GM23248 (cell line): ENCODE measurements around the gene RAD51B. TPM values are rescaled to one million over a fixed set of nuclear protein-coding genes. Genes with fewer than 3 reads are reported as not detected.

ENCODE experiments used
- DNase-seq: peaks from one replicate; pipeline ENCODE4 v3.0.0-alpha.2; 2015
- H2AFZ ChIP-seq: fragments of 200-600 bp; sonication (generic); 2 replicates; pipeline ENCODE4 v1.6.1; 2016; ENCODE audit warnings: antibody characterized with exemption
- H3F3A ChIP-seq: fragments of 200-600 bp; sonication (generic); 2 replicates; pipeline ENCODE4 v1.6.1; 2016; ENCODE audit warnings: mild to moderate bottlenecking, antibody characterized with exemption, mixed run types; ENCODE audit not compliant: insufficient read depth
- H3K27ac ChIP-seq: fragments of 200-600 bp; sonication (generic); 2 replicates; pipeline ENCODE4 v1.5.1; 2016; ENCODE audit warnings: mild to moderate bottlenecking
- H3K27me3 ChIP-seq: fragments of 200-600 bp; sonication (generic); replicated peaks from 2 replicates; pipeline ENCODE4 v1.6.1; 2016; ENCODE audit warnings: mild to moderate bottlenecking; ENCODE audit not compliant: insufficient read depth
- H3K36me3 ChIP-seq: fragments of 200-600 bp; sonication (generic); 2 replicates; pipeline ENCODE4 v1.6.1; 2016; ENCODE audit warnings: low read depth, mild to moderate bottlenecking
- H3K4me1 ChIP-seq: fragments of 200-600 bp; sonication (generic); 2 replicates; pipeline ENCODE4 v1.6.1; 2016; ENCODE audit warnings: mild to moderate bottlenecking; ENCODE audit not compliant: insufficient read depth
- H3K4me2 ChIP-seq: fragments of 200-600 bp; sonication (generic); one replicate; pipeline ENCODE4 v1.6.1; 2016; ENCODE audit warnings: mild to moderate bottlenecking; ENCODE audit not compliant: unreplicated experiment
- H3K4me3 ChIP-seq: fragments of 200-600 bp; sonication (generic); 2 replicates; pipeline ENCODE4 v1.5.1; 2016; ENCODE audit warnings: mild to moderate bottlenecking
- H3K79me2 ChIP-seq: fragments of 200-600 bp; sonication (generic); 2 replicates; pipeline ENCODE4 v1.6.1; 2016; ENCODE audit warnings: mild to moderate bottlenecking; ENCODE audit not compliant: insufficient read depth
- H3K9ac ChIP-seq: fragments of 200-600 bp; sonication (generic); 2 replicates; pipeline ENCODE4 v1.6.1; 2016; ENCODE audit warnings: mild to moderate bottlenecking
- H3K9me2 ChIP-seq: fragments of 200-600 bp; sonication (generic); 2 replicates; pipeline ENCODE4 v1.6.1; 2016; ENCODE audit warnings: mixed run types, mild to moderate bottlenecking, moderate library complexity; ENCODE audit not compliant: insufficient read depth
- H3K9me3 ChIP-seq: fragments of 200-600 bp; sonication (generic); one replicate; pipeline ENCODE4 v1.6.1; 2017; ENCODE audit warnings: low read depth
- H4K20me1 ChIP-seq: fragments of 200-600 bp; sonication (generic); 2 replicates; pipeline ENCODE4 v1.6.0; 2016; ENCODE audit not compliant: insufficient read depth
- EZH2 ChIP-seq: fragments of 200-600 bp; sonication (generic); IDR thresholded peaks from 2 replicates; pipeline ENCODE4 v1.6.1; 2018; ENCODE audit warnings: antibody characterized with exemption, mild to moderate bottlenecking; ENCODE audit not compliant: insufficient read depth, poor library complexity, severe bottlenecking
- EZH2phosphoT487 ChIP-seq: fragments of 200-600 bp; sonication (generic); IDR thresholded peaks from 2 replicates; pipeline ENCODE4 v1.6.1; 2018; ENCODE audit warnings: antibody characterized with exemption, moderate library complexity, mild to moderate bottlenecking, low read depth; ENCODE audit not compliant: insufficient read depth
- whole genome bisulfite sequencing, 2 experiments: methylation state at CpG; one replicate each; pipeline ENCODE4 v1.1.6; 2015 to 2017; ENCODE audit warnings: low lambda C conversion rate in 2 of 2, low coverage in 1 of 2; ENCODE audit errors: missing lambda C conversion rate in 2 of 2; 5-methylcytosine and 5-hydroxymethylcytosine counted together
- in situ Hi-C: fragments of 300-500 bp; cut with MboI; formaldehyde crosslinking; loops from 2 replicates; pipeline ENCODE4 v1.15.0; 2020
- polyA plus RNA-seq: library from polyadenylated mRNA; unstranded; fragments of >200 nt; fragmentation: Nextera tagmentation; extraction: Ambion mirVana; gene quantifications from 2 replicates; pipeline ENCODE4 v1.2.1, GENCODE V29; 2016
- total RNA-seq: library from RNA; depleted of rRNA; stranded (reverse); fragments of >200 nt; shearing (Covaris generic); gene quantifications from 2 replicates; pipeline ENCODE4 v1.2.3, GENCODE V29; 2014

RAD51B gene
- total and polyA plus RNA-seq, 2 experiments from 2014 or later: 4.0 to 8.8 TPM

- no peaks in the 10 kb centered on the region for H3K36me3 ChIP-seq
- WGBS, 2 experiments: 78 to 80% methylated on average over 5 of the region's 5 CpGs
- TF ChIP-seq EZH2phosphoT487 (no peak), EZH2 (no peak)
- H3K4me1 ChIP-seq: peaks cover 36% of the 10 kb centered on the region
- in situ Hi-C loops: loop anchor here (10.0 kb wide), 1 partner anchor 264 kb away; no protein-coding TSS in a partner anchor
- H3K79me2 ChIP-seq: no peaks in the 10 kb centered on the region
- H3K4me3 ChIP-seq: no peak overlapping the region
- H3K9me3 ChIP-seq: no peaks in the 10 kb centered on the region
- H3F3A ChIP-seq: peaks cover 37% of the 10 kb centered on the region
- H3K27me3 ChIP-seq: no peaks in the 10 kb centered on the region
- no peak overlapping the region for H2AFZ ChIP-seq
- H3K9ac ChIP-seq: no peak overlapping the region
- no peak overlapping the region for H3K4me2 ChIP-seq
- H3K27ac ChIP-seq: no peak overlapping the region
- no peaks in the 10 kb centered on the region for H4K20me1 ChIP-seq
- no peak for DNase-seq
- no peaks in the 10 kb centered on the region for H3K9me2 ChIP-seq
These were observed 701.3 kb downstream of the RAD51B start for GRCh38 chr14:68520637-68521556.

- Histone ChIP-seq H3K27me3 (no peaks in the 10 kb centered on the region), H3K4me3 (no peak overlapping the region), H3K9me2 (no peaks in the 10 kb centered on the region), H3F3A (peaks cover 43% of the 10 kb centered on the region), H3K79me2 (no peaks in the 10 kb centered on the region), H3K4me1 (peaks cover 42% of the 10 kb centered on the region), H3K9ac (no peak overlapping the region), H3K4me2 (no peak overlapping the region), H3K27ac (no peak overlapping the region), H3K36me3 (no peaks in the 10 kb centered on the region), H3K9me3 (no peaks in the 10 kb centered on the region), H4K20me1 (no peaks in the 10 kb centered on the region), H2AFZ (no peak overlapping the region)
- in situ Hi-C loops: loop anchor here (10.0 kb wide), 1 partner anchor 263 kb away; no protein-coding TSS in a partner anchor
- no peak for DNase-seq
- 71 to 83% methylated on average over 1 of the region's 1 CpG for WGBS, 2 experiments
- TF ChIP-seq EZH2 (no peak), EZH2phosphoT487 (no peak)
These were observed 702.0 kb downstream of the RAD51B start for GRCh38 chr14:68521557-68521901.

- no peak for TF ChIP-seq EZH2
- no peaks in the 10 kb centered on the region for H3K9me3 ChIP-seq
- in situ Hi-C loops: loop anchor here (10.0 kb wide), 1 partner anchor 263 kb away; no protein-coding TSS in a partner anchor
- H3K9me2 ChIP-seq: no peaks in the 10 kb centered on the region
- no peak overlapping the region for H3K9ac ChIP-seq
- H3K4me1 ChIP-seq: peaks cover 47% of the 10 kb centered on the region
- no peaks in the 10 kb centered on the region for H3K36me3 ChIP-seq
- H3K27me3 ChIP-seq: no peaks in the 10 kb centered on the region
- H4K20me1 ChIP-seq: no peaks in the 10 kb centered on the region
- no peak overlapping the region for H3K4me2 ChIP-seq
- no peak for DNase-seq
- no peak overlapping the region for H3K27ac ChIP-seq
- no peaks in the 10 kb centered on the region for H3K79me2 ChIP-seq
- peaks cover 48% of the 10 kb centered on the region for H3F3A ChIP-seq
- H2AFZ ChIP-seq: peak overlapping the region; percentile 28; the same call in 1 of the 2 replicates
- 65 to 76% methylated on average over 8 of the region's 8 CpGs for WGBS, 2 experiments
- H3K4me3 ChIP-seq: no peak overlapping the region
These were observed 702.5 kb downstream of the RAD51B start for GRCh38 chr14:68521961-68522509.

GRCh38 chr14:68522510-68523325 is 703.1 kb downstream of the RAD51B start:
- Histone ChIP-seq H3K9ac (no peak overlapping the region), H2AFZ (peak overlapping the region; percentile 28; the same call in 1 of the 2 replicates), H4K20me1 (no peaks in the 10 kb centered on the region), H3K79me2 (no peaks in the 10 kb centered on the region), H3K4me1 (peaks cover 54% of the 10 kb centered on the region), H3K27ac (no peak overlapping the region), H3K27me3 (no peaks in the 10 kb centered on the region), H3K4me3 (no peak overlapping the region), H3K36me3 (no peaks in the 10 kb centered on the region), H3K9me3 (no peaks in the 10 kb centered on the region), H3K4me2 (no peak overlapping the region), H3F3A (peaks cover 55% of the 10 kb centered on the region), H3K9me2 (no peaks in the 10 kb centered on the region)
- peak; percentile 27 for DNase-seq
- TF ChIP-seq EZH2 (no peak), EZH2phosphoT487 (no peak)
- WGBS, 2 experiments: 50 to 51% methylated on average over 5 of the region's 5 CpGs
- in situ Hi-C loops: loop anchor here (10.0 kb wide), 1 partner anchor 262 kb away; no protein-coding TSS in a partner anchor
